Smooth muscle cell of the brain vasculature (primary cell): ENCODE measurements around the gene YEATS4.
"Not testable (repeated sequence)": the region's sequence is repeated elsewhere in the genome, so short reads cannot be mapped to it uniquely, and the experiment has no call there.

ENCODE experiments used
- DNase-seq: peaks from one replicate; pipeline ENCODE4 v3.0.0-alpha.2; 2012; ENCODE audit warnings: low read depth, low spot score

The YEATS4 gene

GRCh38 chr12:69359531-69360347 lies at the start of gene YEATS4:
TSS of gene YEATS4 (plus strand) at chr12:69359743. CDS start at chr12:69359973, 230 bp downstream.
- DNase-seq = peak; percentile 72

GRCh38 chr12:69313209-69313608 lies 46.3 kb upstream of the YEATS4 start:
- no peak for DNase-seq

GRCh38 chr12:69316784-69317183 lies 42.8 kb upstream of the YEATS4 start:
- not testable (repeated sequence) for DNase-seq

- DNase-seq = not testable (repeated sequence)
Observed at GRCh38 chr12:69317233-69317632, 42.3 kb upstream of the YEATS4 start.

GRCh38 chr12:69318225-69318624 lies 41.3 kb upstream of the YEATS4 start:
- no peak for DNase-seq

- DNase-seq = no peak
Observed at GRCh38 chr12:69321351-69321750, 38.2 kb upstream of the YEATS4 start.

- no peak for DNase-seq
Observed at GRCh38 chr12:69324797-69325466, 34.6 kb upstream of the YEATS4 start.

GRCh38 chr12:69328426-69328825 lies 31.1 kb upstream of the YEATS4 start:
- no peak for DNase-seq

- no peak for DNase-seq
Observed at GRCh38 chr12:69329669-69330428, 29.7 kb upstream of the YEATS4 start.

- no peak for DNase-seq
Observed at GRCh38 chr12:69330475-69331473, 28.8 kb upstream of the YEATS4 start.

- no peak for DNase-seq
Observed at GRCh38 chr12:69331519-69331908, 28.0 kb upstream of the YEATS4 start.

- DNase-seq = no peak
Observed at GRCh38 chr12:69331909-69332684, 27.4 kb upstream of the YEATS4 start.

- DNase-seq = no peak
Observed at GRCh38 chr12:69332815-69333358, 26.7 kb upstream of the YEATS4 start.

GRCh38 chr12:69334158-69334557 lies 25.4 kb upstream of the YEATS4 start:
- no peak for DNase-seq

GRCh38 chr12:69337311-69338090 lies 22.0 kb upstream of the YEATS4 start:
- no peak for DNase-seq

GRCh38 chr12:69338120-69338859 lies 21.3 kb upstream of the YEATS4 start:
- DNase-seq = no peak

GRCh38 chr12:69338936-69339335 lies 20.6 kb upstream of the YEATS4 start:
- no peak for DNase-seq

- no peak for DNase-seq
Observed at GRCh38 chr12:69339999-69340398, 19.5 kb upstream of the YEATS4 start.
